MG63 (cell line): ENCODE measurements around the gene SNRNP200. TPM values are rescaled to one million over a fixed set of nuclear protein-coding genes. Genes with fewer than 3 reads are reported as not detected.
"Not testable (repeated sequence)": the region's sequence is repeated elsewhere in the genome, so short reads cannot be mapped to it uniquely, and the experiment has no call there.

Source experiments
- DNase-seq: peaks from one replicate; pipeline ENCODE4 v3.0.0-alpha.2; 2020
- H3K27me3 ChIP-seq: fragments of 250-450 bp; sonication (Bioruptor Pico); 2 replicates; pipeline ENCODE4 v1.5.1; 2020; ENCODE audit warnings: mild to moderate bottlenecking, moderate library complexity
- H3K36me3 ChIP-seq: fragments of 250-450 bp; sonication (Bioruptor Pico); 2 replicates; pipeline ENCODE4 v1.5.1; 2020; ENCODE audit warnings: mild to moderate bottlenecking, moderate library complexity
- H3K4me3 ChIP-seq: fragments of 250-450 bp; sonication (Bioruptor Pico); 2 replicates; pipeline ENCODE4 v1.5.1; 2020; ENCODE audit warnings: mild to moderate bottlenecking, moderate library complexity
- H3K9me3 ChIP-seq: fragments of 250-450 bp; sonication (Bioruptor Pico); 2 replicates; pipeline ENCODE4 v1.5.1; 2020; ENCODE audit warnings: mild to moderate bottlenecking, moderate library complexity
- total RNA-seq: library from RNA; depleted of rRNA; stranded (reverse); fragments of >200 nt; shearing (Covaris generic); gene quantifications from 2 replicates; pipeline ENCODE4 v1.2.3, GENCODE V29; 2014; ENCODE audit warnings: low replicate concordance

SNRNP200 gene
- total RNA-seq, 1 experiment from 2014 or later: 56.9 TPM

DNA sequence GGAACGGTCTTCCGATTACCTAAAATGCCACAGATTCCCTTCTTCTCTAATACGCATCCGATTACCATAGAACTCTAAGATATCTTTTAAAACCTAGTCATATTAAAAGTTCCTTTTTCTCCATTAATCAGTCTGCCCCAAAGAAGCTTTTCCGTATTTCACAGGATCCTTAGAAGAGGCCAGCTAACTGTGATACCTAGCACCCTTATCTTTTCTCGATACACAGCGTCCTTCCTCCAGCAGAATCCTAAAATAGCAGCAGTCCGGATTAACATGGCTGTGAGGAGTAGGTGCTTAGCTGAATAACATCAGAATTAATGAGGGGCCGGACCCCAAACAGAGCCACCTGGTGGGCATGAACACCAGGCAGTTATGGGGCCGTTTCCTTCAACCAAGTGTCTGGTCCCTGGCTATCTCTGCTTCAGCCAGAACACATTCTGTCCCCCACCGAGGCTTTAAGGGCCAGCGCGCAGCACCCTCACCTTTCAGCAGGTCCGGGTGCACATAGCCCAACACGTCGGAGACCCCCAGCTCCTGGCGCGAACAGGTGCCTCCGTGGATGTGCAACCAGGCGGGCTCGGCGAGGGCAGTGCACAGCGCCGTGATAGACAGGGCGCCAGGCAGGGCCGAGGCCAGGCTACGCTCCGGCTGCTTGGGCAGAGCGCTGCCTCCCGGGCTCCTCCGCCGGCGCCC, 40.5 kb downstream of the SNRNP200 start:
- Histone ChIP-seq H3K36me3 (peaks cover 48% of the 10 kb centered on the region), H3K27me3 (no peaks in the 10 kb centered on the region), H3K4me3 (peak overlapping the region; percentile 99), H3K9me3 (no peaks in the 10 kb centered on the region)
- DNase-seq: no peak

DNA sequence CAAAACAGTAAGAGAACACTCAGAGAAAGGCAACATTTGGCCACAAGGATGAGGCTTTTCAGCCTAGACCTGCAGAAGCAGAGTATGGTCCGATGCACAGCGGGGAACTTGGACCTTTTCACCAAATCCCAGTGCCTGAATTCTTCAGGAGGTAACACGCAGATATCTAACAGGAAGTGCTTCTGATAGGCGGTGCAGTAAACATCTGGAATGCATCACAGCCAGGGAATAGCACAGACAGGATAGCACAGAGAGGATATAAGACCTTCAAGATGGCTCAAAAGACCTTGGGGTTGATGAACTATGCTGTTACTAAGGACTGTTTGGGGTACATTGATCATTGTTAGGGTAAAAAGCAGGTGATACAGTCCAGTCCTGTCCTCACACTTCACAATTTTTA, 41.3 kb downstream of the SNRNP200 start:
- Histone ChIP-seq H3K9me3 (no peaks in the 10 kb centered on the region), H3K36me3 (peaks cover 48% of the 10 kb centered on the region), H3K4me3 (no peak overlapping the region; the same call in 1 of the 2 replicates), H3K27me3 (no peaks in the 10 kb centered on the region)
- DNase-seq: no peak

GRCh38 chr2:96262306-96262705, 43.0 kb downstream of the SNRNP200 start:
- H3K4me3 ChIP-seq: no peak overlapping the region

GRCh38 chr2:96261328-96262003, 43.9 kb downstream of the SNRNP200 start:
- Histone ChIP-seq H3K27me3 (no peaks in the 10 kb centered on the region), H3K36me3 (peaks cover 32% of the 10 kb centered on the region), H3K4me3 (no peak overlapping the region), H3K9me3 (no peaks in the 10 kb centered on the region)
- no peak for DNase-seq

More at GRCh38 chr2:96262306-96262705, 43.0 kb downstream of the SNRNP200 start:
- no peak for DNase-seq
- Histone ChIP-seq H3K27me3 (no peaks in the 10 kb centered on the region), H3K36me3 (peaks cover 32% of the 10 kb centered on the region), H3K9me3 (no peaks in the 10 kb centered on the region)

- DNase-seq: peak; percentile 82
- no peak overlapping the region for H3K4me3 ChIP-seq
- H3K36me3 ChIP-seq: peaks cover 29% of the 10 kb centered on the region
- H3K27me3 ChIP-seq: no peaks in the 10 kb centered on the region
- no peaks in the 10 kb centered on the region for H3K9me3 ChIP-seq
These were observed 44.7 kb downstream of the SNRNP200 start for GRCh38 chr2:96260387-96261260.

DNA sequence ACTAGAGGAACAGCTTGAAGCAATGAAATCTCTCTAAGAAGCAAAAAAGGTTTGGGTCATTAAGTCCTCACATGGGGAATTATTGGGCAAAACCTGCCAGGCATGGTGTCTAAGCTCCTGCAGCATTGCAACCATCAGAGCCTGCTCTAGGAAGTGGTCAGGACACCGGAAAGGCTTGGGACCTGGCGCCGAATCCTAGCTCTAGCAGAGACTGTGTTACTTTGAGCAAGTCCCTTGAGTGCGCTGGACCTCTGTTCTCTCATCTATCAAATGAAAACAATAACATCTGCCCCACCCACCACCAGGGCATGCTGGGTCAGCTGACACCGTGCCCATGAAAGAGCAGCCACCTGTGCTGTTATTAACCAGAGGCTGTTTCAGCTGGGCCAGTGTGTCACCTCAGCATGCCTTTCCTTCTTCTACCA, 45.8 kb downstream of the SNRNP200 start:
- Histone ChIP-seq H3K27me3 (no peaks in the 10 kb centered on the region), H3K9me3 (no peaks in the 10 kb centered on the region), H3K4me3 (no peak overlapping the region), H3K36me3 (peaks cover 35% of the 10 kb centered on the region)
- no peak for DNase-seq

- DNase-seq: no peak
- peaks cover 34% of the 10 kb centered on the region for H3K36me3 ChIP-seq
- no peaks in the 10 kb centered on the region for H3K9me3 ChIP-seq
- no peak overlapping the region for H3K4me3 ChIP-seq
- H3K27me3 ChIP-seq: no peaks in the 10 kb centered on the region
These were observed 47.0 kb downstream of the SNRNP200 start for GRCh38 chr2:96258166-96259022.

DNA sequence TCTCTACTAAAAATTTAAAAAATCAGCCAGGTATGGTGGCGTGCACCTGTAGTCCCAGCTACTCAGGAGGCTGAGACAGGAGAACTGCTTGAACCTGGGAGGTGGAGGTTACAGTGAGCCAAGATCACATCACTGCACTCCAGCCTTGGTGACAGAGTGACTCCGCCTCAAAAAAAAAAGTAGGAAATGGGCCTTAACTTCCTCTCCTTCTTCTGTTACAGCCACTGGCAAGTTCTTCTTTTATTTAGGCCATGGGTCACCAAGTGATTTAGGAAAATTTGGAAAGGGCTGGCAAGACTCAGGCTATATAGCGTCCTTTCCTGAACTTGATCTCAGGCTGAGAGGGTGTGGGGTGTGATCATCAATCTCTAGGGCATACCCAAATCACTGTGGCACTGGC, 47.6 kb downstream of the SNRNP200 start:
- not testable (repeated sequence) for H3K4me3 ChIP-seq, H3K27me3 ChIP-seq, DNase-seq, H3K9me3 ChIP-seq
- peaks cover 37% of the 10 kb centered on the region for H3K36me3 ChIP-seq

DNA sequence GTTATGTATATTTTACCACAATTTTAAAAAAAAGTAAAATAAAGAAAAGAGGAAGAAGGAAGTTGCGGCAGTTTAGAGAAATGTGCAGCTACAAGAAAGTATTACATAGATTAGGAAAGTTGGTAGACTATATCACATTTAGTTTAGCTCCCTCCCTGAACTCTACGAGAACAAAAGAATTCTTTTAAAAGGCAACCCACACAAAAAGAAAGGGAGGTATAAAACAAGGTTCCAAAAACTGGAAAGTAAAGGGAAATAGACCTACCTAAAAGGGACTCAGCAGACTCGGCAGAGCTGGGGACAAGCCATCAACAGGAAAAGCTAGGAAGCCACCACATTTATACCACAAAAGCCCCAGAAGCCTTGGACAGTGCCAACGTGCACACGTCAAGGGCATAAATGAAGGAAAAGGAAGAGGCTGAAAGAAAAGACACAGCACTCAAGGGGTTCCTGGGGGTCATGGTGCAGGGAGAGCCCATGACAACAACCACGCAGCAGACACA, 48.7 kb downstream of the SNRNP200 start:
- H3K9me3 ChIP-seq: no peaks in the 10 kb centered on the region
- DNase-seq: no peak
- no peak overlapping the region for H3K4me3 ChIP-seq
- no peaks in the 10 kb centered on the region for H3K27me3 ChIP-seq
- peaks cover 45% of the 10 kb centered on the region for H3K36me3 ChIP-seq

DNA sequence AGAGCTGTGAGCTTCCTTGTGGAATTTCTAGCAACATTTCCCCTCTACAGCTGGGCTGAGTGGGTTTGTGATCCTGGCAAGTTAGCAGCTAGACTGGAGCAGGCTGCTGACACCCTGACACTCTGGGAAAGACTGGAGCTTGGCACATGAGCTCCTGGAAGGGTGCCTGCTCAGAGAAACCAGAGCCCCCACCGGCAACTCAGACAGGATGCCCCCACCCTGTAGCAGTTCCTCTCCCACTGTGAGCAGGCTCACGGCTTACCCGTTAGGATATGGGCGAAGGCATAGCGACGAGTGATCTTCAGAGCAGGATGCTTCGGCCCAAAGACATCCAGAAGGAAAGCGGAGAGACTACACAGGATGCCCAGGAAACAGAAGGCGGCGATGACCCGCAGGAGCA, 50.8 kb downstream of the SNRNP200 start:
- Histone ChIP-seq H3K36me3 (peaks cover 41% of the 10 kb centered on the region), H3K9me3 (no peaks in the 10 kb centered on the region), H3K27me3 (no peaks in the 10 kb centered on the region), H3K4me3 (no peak overlapping the region)
- DNase-seq: no peak

- Histone ChIP-seq H3K36me3 (peaks cover 37% of the 10 kb centered on the region), H3K4me3 (no peak overlapping the region), H3K9me3 (no peaks in the 10 kb centered on the region), H3K27me3 (no peaks in the 10 kb centered on the region)
- no peak for DNase-seq
These were observed 52.3 kb downstream of the SNRNP200 start for GRCh38 chr2:96253006-96253405.

DNA sequence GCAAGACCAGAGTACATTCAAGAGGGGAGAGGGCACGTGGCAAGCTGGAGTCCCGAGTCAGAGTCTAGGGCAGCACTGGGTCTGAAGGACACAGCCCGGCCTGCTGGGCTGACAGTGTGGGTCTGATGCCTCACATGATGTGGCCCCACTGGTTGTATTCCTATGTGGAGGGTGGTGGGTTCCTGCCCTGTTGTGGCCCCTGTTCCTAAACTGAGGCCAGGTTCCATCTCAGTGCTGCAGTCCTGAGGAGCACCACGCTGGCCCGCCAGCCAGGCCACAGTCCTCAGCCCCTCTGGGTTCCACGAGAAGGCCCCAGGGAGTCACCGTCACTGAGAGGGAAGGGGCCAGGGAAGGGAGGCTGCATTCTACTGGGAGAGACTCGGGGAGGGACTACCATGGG, 52.8 kb downstream of the SNRNP200 start:
- peaks cover 37% of the 10 kb centered on the region for H3K36me3 ChIP-seq

DNA sequence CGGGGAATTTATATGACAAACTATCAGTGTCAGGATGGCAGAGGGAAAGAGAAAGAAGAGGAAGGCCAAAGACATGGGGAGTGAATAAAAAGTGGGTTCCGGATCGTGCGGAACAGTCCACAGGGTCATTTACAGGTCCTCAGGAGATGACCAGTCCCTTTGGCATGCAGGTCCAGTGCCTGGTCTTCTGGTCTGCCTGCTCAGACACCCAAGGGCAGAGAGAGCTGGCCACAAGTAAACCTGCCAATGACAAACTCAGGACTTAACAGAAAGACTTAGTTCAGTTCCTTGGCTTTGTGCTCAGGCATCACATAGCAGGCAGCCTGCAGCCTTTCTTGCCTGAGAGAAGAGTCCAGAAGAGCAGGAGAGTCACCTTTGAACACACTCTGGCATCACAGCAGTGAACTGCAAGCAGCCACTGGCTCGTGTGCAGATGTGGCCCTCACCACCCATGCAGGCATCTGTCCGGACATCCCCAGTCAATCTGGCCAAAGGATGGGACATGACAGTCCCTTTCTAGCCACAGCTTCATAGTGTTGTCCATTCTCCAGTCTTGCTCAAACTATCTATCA, 53.5 kb downstream of the SNRNP200 start:
- peak; percentile 89 for DNase-seq
- peaks cover 37% of the 10 kb centered on the region for H3K36me3 ChIP-seq
- no peak overlapping the region for H3K4me3 ChIP-seq
- H3K27me3 ChIP-seq: no peaks in the 10 kb centered on the region
- H3K9me3 ChIP-seq: no peaks in the 10 kb centered on the region

More for the DNA sequence above, 52.8 kb downstream of the SNRNP200 start:
- no peaks in the 10 kb centered on the region for H3K9me3 ChIP-seq
- no peak overlapping the region for H3K4me3 ChIP-seq
- no peak for DNase-seq
- no peaks in the 10 kb centered on the region for H3K27me3 ChIP-seq

- Histone ChIP-seq H3K4me3 (no peak overlapping the region), H3K36me3 (peaks cover 31% of the 10 kb centered on the region), H3K27me3 (no peaks in the 10 kb centered on the region), H3K9me3 (peaks cover 2% of the 10 kb centered on the region; the same call in 1 of the 2 replicates)
- no peak for DNase-seq
These were observed 55.2 kb downstream of the SNRNP200 start for GRCh38 chr2:96250188-96250587.

DNA sequence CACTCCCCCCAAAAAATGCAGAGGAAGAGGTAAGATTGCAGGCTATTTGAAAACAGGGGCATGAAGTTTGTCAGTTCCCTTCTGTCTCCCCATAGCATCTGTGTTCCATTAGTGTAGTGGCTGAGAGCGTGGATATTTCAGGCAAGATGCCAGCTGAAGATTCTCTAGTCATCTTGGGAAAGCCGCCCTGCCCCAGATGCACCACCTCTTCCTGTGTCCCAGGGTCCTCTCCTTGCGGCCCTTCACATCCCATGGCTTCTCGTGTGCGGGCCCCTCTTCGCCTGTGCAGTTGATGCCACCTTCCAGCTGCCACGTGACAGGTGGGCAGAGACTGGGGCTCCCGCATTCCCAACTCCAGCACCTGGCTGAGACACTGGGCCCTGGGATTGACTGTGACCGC, 55.7 kb downstream of the SNRNP200 start:
- H3K27me3 ChIP-seq: no peaks in the 10 kb centered on the region
- peaks cover 2% of the 10 kb centered on the region; the same call in 1 of the 2 replicates for H3K9me3 ChIP-seq
- H3K36me3 ChIP-seq: peaks cover 25% of the 10 kb centered on the region
- H3K4me3 ChIP-seq: no peak overlapping the region
- DNase-seq: no peak

GRCh38 chr2:96248624-96249023, 56.7 kb downstream of the SNRNP200 start:
- H3K36me3 ChIP-seq: peaks cover 17% of the 10 kb centered on the region
- peaks cover 2% of the 10 kb centered on the region; the same call in 1 of the 2 replicates for H3K9me3 ChIP-seq
- no peaks in the 10 kb centered on the region for H3K27me3 ChIP-seq
- DNase-seq: no peak
- H3K4me3 ChIP-seq: no peak overlapping the region
